ENCODE data around the gene AGPS. TPM values are rescaled to one million over a fixed set of nuclear protein-coding genes. Genes with fewer than 3 reads are reported as not detected.

The AGPS gene
- total RNA-seq, 1 experiment from 2014 or later, result 69.9 TPM

GRCh38 chr2:177465400-177466138, 73.0 kb downstream of the AGPS start:
- no peak for DNase-seq
- Mint-ChIP-seq H3K36me3 (ENCODE audit: insufficient read depth, unreplicated experiment) (peaks cover 9% of the 10 kb centered on the region), H3K4me1 (ENCODE audit: low read depth, unreplicated experiment) (no peaks in the 10 kb centered on the region), H3K27ac (ENCODE audit: unreplicated experiment) (no peak overlapping the region), H3K27me3 (ENCODE audit: unreplicated experiment) (no peaks in the 10 kb centered on the region), H3K9me3 (ENCODE audit: low read depth, unreplicated experiment) (no peaks in the 10 kb centered on the region), H3K4me3 (ENCODE audit: low read depth, unreplicated experiment) (no peak overlapping the region)
- intact Hi-C loops (cut with micrococcal nuclease; ENCODE audit: unreplicated experiment), result no loop called here
- CTCF ChIA-PET, result interaction anchor here (0.6 kb wide), 1 partner anchor 304 kb away, joined by 3 read pairs; no protein-coding TSS in a partner anchor
- TF ChIP-seq CTCF (IDR thresholded peaks at IDR 0.05; ENCODE audit: unreplicated experiment), result no peak
- no TSS peak for BruUV-seq (replicated peaks)

- TF ChIP-seq CTCF (IDR thresholded peaks at IDR 0.05; ENCODE audit: unreplicated experiment), result no peak
- no peak overlapping the region for H3K27ac Mint-ChIP-seq (ENCODE audit: unreplicated experiment)
- no peaks in the 10 kb centered on the region for H3K4me1 Mint-ChIP-seq (ENCODE audit: low read depth, unreplicated experiment)
- no peak for DNase-seq
- intact Hi-C loops (cut with micrococcal nuclease; ENCODE audit: unreplicated experiment), result no loop called here
- no peak overlapping the region for H3K4me3 Mint-ChIP-seq (ENCODE audit: low read depth, unreplicated experiment)
- CTCF ChIA-PET, result no interaction called here
- H3K36me3 Mint-ChIP-seq (ENCODE audit: insufficient read depth, unreplicated experiment), result peaks cover 9% of the 10 kb centered on the region
- BruUV-seq (replicated peaks), result no TSS peak
- H3K9me3 Mint-ChIP-seq (ENCODE audit: low read depth, unreplicated experiment), result no peaks in the 10 kb centered on the region
- no peaks in the 10 kb centered on the region for H3K27me3 Mint-ChIP-seq (ENCODE audit: unreplicated experiment)
Measured at GRCh38 chr2:177466337-177467195, 74.0 kb downstream of the AGPS start.

GRCh38 chr2:177467646-177468045, 75.1 kb downstream of the AGPS start:
- CTCF ChIA-PET, result no interaction called here
- H3K9me3 Mint-ChIP-seq (ENCODE audit: low read depth, unreplicated experiment), result no peaks in the 10 kb centered on the region
- H3K36me3 Mint-ChIP-seq (ENCODE audit: insufficient read depth, unreplicated experiment), result peaks cover 9% of the 10 kb centered on the region
- no peak overlapping the region for H3K27ac Mint-ChIP-seq (ENCODE audit: unreplicated experiment)
- H3K4me3 Mint-ChIP-seq (ENCODE audit: low read depth, unreplicated experiment), result no peak overlapping the region
- no peaks in the 10 kb centered on the region for H3K27me3 Mint-ChIP-seq (ENCODE audit: unreplicated experiment)
- intact Hi-C loops (cut with micrococcal nuclease; ENCODE audit: unreplicated experiment), result no loop called here
- no peak for DNase-seq
- BruUV-seq (replicated peaks), result no TSS peak
- TF ChIP-seq CTCF (IDR thresholded peaks at IDR 0.05; ENCODE audit: unreplicated experiment), result no peak
- peaks cover 6% of the 10 kb centered on the region for H3K4me1 Mint-ChIP-seq (ENCODE audit: low read depth, unreplicated experiment)

GRCh38 chr2:177471990-177472389, 79.4 kb downstream of the AGPS start:
- no peak for DNase-seq
- no peaks in the 10 kb centered on the region for H3K9me3 Mint-ChIP-seq (ENCODE audit: low read depth, unreplicated experiment)
- no peak overlapping the region for H3K27ac Mint-ChIP-seq (ENCODE audit: unreplicated experiment)
- no TSS peak for BruUV-seq (replicated peaks)
- H3K4me1 Mint-ChIP-seq (ENCODE audit: low read depth, unreplicated experiment), result peaks cover 18% of the 10 kb centered on the region
- CTCF ChIA-PET, result interaction anchor here (0.6 kb wide), 1 partner anchor 76 kb away, joined by 3 read pairs; no protein-coding TSS in a partner anchor
- H3K36me3 Mint-ChIP-seq (ENCODE audit: insufficient read depth, unreplicated experiment), result peaks cover 4% of the 10 kb centered on the region
- TF ChIP-seq CTCF (IDR thresholded peaks at IDR 0.05; ENCODE audit: unreplicated experiment), result no peak
- no peak overlapping the region for H3K4me3 Mint-ChIP-seq (ENCODE audit: low read depth, unreplicated experiment)
- intact Hi-C loops (cut with micrococcal nuclease; ENCODE audit: unreplicated experiment), result no loop called here
- no peaks in the 10 kb centered on the region for H3K27me3 Mint-ChIP-seq (ENCODE audit: unreplicated experiment)
